GM12864 (cell line): ENCODE measurements around the gene ARHGAP33.

Experiments used
- DNase-seq: peaks from one replicate; pipeline ENCODE4 v3.0.0-alpha.2; 2011; ENCODE audit warnings: low read depth
- H3K4me3 ChIP-seq: 2 replicates; pipeline ENCODE4 v1.5.1; 2011; ENCODE audit warnings: mild to moderate bottlenecking, low read depth, low read length, control low read depth
- TF ChIP-seq, protein P1 (sequence below): IDR thresholded peaks from 2 replicates; pipeline ENCODE4 v1.5.1; 2011; ENCODE audit warnings: low read depth, mild to moderate bottlenecking, moderate library complexity, low read length, control low read depth, inconsistent platforms; ENCODE audit errors: missing control alignments

ARHGAP33 gene

DNA sequence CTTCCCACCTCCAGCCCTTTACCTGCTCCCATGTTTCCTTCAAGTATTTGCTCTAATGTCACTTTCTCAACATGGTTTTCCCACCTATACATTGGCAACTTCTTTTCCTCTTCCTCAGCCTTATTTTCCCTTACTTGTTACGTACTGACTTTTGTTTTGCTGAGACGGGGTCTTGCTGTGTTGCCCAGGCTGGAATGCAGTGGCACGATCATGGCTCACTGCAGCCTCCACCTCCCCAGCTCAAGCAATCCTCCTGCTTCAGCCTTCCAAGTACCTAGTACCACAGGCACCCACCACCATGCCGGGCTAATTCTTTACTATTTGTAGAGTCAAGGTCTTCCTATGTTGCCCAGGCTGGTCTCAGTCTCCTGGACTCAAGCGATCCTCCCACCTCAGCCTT lies 32.3 kb downstream of the ARHGAP33 start:
- DNase-seq = no peak
- no peak overlapping the region for H3K4me3 ChIP-seq
- TF ChIP-seq, protein P1, sequence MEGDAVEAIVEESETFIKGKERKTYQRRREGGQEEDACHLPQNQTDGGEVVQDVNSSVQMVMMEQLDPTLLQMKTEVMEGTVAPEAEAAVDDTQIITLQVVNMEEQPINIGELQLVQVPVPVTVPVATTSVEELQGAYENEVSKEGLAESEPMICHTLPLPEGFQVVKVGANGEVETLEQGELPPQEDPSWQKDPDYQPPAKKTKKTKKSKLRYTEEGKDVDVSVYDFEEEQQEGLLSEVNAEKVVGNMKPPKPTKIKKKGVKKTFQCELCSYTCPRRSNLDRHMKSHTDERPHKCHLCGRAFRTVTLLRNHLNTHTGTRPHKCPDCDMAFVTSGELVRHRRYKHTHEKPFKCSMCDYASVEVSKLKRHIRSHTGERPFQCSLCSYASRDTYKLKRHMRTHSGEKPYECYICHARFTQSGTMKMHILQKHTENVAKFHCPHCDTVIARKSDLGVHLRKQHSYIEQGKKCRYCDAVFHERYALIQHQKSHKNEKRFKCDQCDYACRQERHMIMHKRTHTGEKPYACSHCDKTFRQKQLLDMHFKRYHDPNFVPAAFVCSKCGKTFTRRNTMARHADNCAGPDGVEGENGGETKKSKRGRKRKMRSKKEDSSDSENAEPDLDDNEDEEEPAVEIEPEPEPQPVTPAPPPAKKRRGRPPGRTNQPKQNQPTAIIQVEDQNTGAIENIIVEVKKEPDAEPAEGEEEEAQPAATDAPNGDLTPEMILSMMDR = no peak

DNA sequence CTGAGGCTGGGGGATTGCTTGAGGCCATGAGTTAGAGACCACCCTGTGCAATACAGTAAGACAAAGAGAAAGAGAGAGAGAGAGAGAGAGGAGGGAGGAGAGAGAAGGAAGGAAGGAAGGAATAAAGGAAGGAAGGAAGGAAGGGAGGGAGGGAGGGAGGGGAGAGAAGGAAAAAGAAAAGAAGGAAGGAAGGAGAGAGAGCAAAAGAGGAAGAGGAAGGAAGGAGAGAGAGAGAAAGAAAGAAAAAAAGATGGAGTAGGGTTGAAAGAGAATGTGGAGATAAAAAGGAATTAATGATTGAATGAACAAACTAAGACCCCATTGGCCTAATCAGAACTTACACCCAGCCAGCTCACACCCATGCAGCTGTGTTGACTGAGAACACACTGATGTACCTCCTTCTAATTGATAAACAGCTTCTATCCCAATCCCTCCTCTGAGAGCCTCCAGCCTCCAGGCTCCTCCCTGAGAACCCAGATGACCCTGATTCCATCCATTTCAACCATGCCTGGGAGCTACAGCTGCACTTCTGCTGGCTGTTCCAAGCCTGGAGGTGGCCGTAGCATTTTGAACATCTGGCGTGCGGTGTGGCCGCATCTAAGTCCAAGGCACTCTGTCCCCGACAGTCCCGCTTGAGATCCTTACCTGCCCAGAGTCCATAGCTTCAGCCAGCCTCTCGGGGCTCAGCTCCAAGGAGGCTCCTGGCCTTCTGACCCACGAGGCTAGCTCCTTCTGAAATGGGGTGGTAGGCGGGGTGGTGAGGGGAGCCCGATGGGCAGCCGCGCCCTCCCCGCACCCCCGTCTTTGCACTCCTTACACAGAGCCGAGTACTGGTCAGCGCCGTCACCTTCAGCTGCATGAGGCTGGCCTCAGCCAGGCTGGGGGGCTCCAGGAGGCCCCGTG lies 36.2 kb downstream of the ARHGAP33 start:
- DNase-seq = no peak
- TF ChIP-seq, protein P1 = no peak
- no peak overlapping the region for H3K4me3 ChIP-seq

DNA sequence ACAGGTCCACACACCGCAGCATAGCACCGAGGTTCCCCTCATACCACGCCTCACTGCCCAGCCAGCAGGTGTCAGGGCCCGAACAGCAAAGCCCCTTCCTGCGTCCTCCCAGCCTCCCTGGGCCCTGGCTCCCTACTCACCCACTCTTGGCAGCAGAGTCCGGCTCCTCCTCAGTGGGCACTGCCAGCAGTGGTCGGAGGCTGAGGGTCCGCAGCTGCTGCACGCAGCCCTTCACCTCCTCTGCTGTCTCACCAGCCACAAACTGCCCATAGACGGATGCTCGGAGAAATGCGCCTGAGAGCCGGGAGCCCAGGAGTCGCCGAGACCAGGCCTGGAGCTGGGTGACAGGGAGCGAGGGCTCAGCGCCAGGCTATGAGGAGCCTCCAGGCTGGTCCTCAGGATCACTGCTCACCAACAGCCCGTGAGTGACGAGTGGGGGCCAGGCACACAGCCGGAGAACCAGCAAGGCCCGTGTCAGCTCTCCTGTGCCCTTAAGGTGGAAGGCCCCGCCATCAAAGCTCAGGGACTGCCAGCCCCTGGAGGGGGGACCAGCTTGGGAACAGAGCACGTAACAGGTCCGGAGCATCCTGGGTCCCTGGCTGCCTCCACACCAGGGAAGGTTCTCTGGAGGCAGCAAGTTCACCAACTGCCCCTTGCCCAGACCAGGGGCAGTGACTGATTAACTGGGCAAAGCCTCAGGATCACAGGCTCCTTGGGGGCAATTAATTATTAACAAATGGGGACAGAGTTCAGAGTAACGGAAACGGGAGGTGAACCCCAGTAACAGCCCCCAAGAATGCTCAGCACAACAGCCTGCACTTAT lies 37.1 kb downstream of the ARHGAP33 start, which contains the start of gene PRODH2:
TSS of gene PRODH2 (minus strand) at position 626 of the 823 bp plus-strand sequence. CDS start at position 586, 40 bp downstream.
- no peak within 1 kb of the TSS for H3K4me3 ChIP-seq
- no peak for DNase-seq
- TF ChIP-seq, protein P1 = no peak

DNA sequence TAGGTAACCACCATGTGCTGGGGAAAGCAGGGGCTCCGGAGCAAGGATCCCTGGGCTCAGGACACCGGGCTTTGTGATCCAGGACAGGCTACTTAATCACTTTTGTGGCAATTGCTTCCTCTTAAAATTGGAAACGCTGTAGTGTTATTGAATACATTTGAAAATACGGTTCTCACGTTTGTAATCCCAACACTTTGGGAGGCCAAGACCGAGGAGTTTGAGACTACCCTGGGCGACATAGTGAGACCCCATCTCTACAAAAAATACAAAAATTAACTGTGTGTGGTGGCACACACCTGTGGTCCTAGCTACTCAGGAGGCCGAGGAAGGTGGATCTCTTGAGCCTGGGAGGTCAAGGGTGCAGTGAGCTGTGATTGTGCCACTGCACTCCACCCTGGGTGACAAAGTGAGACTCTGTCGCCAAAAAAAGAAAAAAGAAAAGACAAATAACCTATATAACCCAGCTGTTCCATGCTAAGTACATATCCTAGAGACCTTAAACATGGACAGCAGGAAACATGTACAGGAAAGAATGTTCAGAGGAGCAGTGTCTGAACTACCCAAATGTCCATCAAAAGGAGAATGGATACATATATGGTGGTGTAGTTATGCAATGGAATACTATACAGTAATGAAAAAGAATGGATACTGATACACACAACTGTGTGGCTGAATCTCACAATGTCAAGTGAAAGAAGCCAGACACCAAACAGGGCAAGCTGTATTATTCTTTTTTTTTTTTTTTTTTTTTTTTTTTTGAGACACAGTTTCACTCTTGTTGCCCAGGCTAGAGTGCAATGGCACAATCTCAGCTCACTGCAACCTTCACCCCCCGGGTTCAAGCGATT lies 37.9 kb downstream of the ARHGAP33 start:
- H3K4me3 ChIP-seq = no peak overlapping the region
- TF ChIP-seq, protein P1 = no peak
- DNase-seq = no peak

DNA sequence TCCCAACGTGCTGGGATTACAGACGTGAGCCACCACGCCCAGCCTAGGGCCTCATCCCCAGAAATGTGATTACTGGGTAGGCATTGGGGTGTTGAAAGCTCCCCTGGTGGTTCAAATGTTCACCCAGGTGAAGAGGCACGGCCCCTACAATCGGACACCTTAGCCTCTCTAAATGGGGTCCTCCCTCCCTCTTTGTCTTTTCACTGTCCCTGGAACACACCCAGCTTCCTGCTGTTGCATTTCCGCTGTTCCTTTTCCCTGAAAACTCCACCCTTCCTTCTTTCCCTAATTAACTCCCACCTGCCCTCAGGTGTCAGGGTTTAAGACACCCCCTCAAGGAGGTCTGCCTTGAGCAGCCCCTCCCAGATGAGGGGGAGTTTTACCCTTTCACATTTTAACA lies 40.9 kb downstream of the ARHGAP33 start:
- TF ChIP-seq, protein P1 = no peak
- no peak overlapping the region for H3K4me3 ChIP-seq
- no peak for DNase-seq

DNA sequence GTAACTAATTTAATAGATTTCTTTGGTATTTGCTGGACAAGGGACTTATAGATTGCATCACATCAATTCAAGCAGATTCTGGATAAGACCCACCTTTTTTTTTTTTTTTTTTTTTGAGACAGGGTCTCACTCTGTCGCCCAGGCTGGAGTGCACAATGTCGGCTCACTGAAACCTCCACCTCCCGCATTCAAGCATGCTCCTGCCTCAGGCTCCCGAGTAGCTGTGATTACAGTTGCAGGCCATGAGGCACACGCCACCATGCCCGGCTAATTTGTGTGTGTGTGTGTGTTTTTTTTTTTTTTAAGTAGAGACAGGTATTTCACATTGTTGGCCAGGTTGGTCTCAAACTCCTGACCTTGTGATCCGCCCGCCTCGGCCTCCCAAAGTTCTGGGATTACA lies 41.5 kb downstream of the ARHGAP33 start:
- no peak for DNase-seq
- no peak overlapping the region for H3K4me3 ChIP-seq
- TF ChIP-seq, protein P1 = no peak
